ENCODE data around the gene DYRK1A.

Gene DYRK1A

DNA sequence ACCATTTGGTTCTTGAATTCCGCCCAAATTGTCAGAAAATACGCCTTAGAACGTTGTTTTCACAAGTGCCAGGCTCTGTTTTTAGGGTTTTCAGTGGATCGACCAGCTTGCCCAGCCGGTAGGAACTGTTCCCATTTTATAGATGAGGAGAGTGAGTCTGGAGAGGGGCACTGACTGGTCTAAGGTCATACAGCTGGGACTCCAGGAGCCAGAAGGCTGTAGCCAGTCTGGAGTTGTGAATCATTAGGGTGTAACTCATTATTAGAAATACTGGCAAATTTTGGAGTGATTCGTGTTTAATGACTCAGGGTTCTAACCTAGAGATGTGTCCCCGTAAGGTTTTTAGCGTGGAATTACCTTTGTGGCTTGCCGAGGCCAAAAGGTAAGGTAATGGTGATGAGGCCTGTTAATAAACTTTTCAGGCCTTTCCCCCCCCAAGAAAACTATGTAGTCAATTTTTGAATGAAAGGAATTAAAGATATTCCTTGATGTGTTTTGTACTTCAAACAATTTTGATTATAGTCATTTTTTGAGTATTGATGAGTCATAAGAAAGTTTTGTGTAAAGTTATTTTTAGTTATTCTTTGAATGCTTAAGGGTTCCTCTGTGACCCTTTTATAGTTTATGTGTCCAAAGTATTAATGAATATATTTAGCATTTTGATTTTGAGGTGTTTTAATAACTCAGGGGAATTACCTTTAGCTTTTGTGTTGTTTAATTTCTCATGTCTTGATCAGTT is 2.1 kb downstream of the DYRK1A start (continued):
- TF ChIP-seq KLF8 (tag by site-specific recombination; IDR thresholded peaks at IDR 0.05) (peak; percentile 52; the same call in 1 of the 2 replicates), HOXD13 (CRISPR knock-in tag; IDR thresholded peaks at IDR 0.05; ENCODE audit: borderline replicate concordance) (no peak), ZNF266 (tag by site-specific recombination; IDR thresholded peaks at IDR 0.05; ENCODE audit: low read depth) (no peak), ZNF114 (tag by site-specific recombination; IDR thresholded peaks at IDR 0.05) (no peak), ZNF76 (tag by site-specific recombination; IDR thresholded peaks at IDR 0.05; ENCODE audit: borderline replicate concordance, low read depth) (0 out of 2 replicates have a peak, but pooled peaks have one; percentile 26), ZNF626 (tag by site-specific recombination; IDR thresholded peaks at IDR 0.05) (no peak), ZNF391 (tag by site-specific recombination; IDR thresholded peaks at IDR 0.05; ENCODE audit: borderline replicate concordance, low read depth) (no peak), SCRT1 (tag by site-specific recombination; IDR thresholded peaks at IDR 0.05; ENCODE audit: borderline replicate concordance) (no peak), ZNF121 (tag by site-specific recombination; IDR thresholded peaks at IDR 0.05) (peak; percentile 76; the same call in 1 of the 2 replicates), ZNF174 (tag by site-specific recombination; IDR thresholded peaks at IDR 0.05) (no peak), ZFP37 (tag by site-specific recombination; IDR thresholded peaks at IDR 0.05) (0 out of 2 replicates have a peak, but pooled peaks have one; percentile 42), KLF9 (tag by site-specific recombination; IDR thresholded peaks at IDR 0.05; ENCODE audit: low read depth) (no peak), ZXDB (tag by site-specific recombination; IDR thresholded peaks at IDR 0.05) (peak; percentile 42; the same call in 1 of the 2 replicates), ZNF292 (tag by site-specific recombination; IDR thresholded peaks at IDR 0.05; ENCODE audit: borderline replicate concordance, low read depth) (no peak), ZNF239 (tag by site-specific recombination; IDR thresholded peaks at IDR 0.05) (no peak), ZNF561 (tag by site-specific recombination; IDR thresholded peaks at IDR 0.05; ENCODE audit: borderline replicate concordance) (no peak; the same call in 1 of the 2 replicates), ZNF324 (tag by site-specific recombination; IDR thresholded peaks at IDR 0.05) (no peak), ZFP41 (tag by site-specific recombination; IDR thresholded peaks at IDR 0.05; ENCODE audit: borderline replicate concordance) (no peak), ZNF24 (tag by site-specific recombination; IDR thresholded peaks at IDR 0.05) (no peak; the same call in 1 of the 2 replicates), ZSCAN30 (tag by site-specific recombination; IDR thresholded peaks at IDR 0.05) (no peak), ZNF169 (tag by site-specific recombination; IDR thresholded peaks at IDR 0.05) (no peak), ZNF514 (tag by site-specific recombination; IDR thresholded peaks at IDR 0.05) (no peak), FEZF1 (tag by site-specific recombination; IDR thresholded peaks at IDR 0.05) (no peak), ZNF501 (tag by site-specific recombination; IDR thresholded peaks at IDR 0.05) (no peak), BCL11A (tag by site-specific recombination; IDR thresholded peaks at IDR 0.05; ENCODE audit: low read depth) (no peak), ZNF473 (tag by site-specific recombination; IDR thresholded peaks at IDR 0.05) (no peak), ZNF133 (tag by site-specific recombination; IDR thresholded peaks at IDR 0.05) (no peak), ZNF302 (tag by site-specific recombination; IDR thresholded peaks at IDR 0.05; ENCODE audit: low read depth) (no peak), ZNF350 (tag by site-specific recombination; IDR thresholded peaks at IDR 0.05) (no peak), GFI1B (tag by site-specific recombination; IDR thresholded peaks at IDR 0.05) (no peak)
- TF ChIP-seq, protein P1, sequence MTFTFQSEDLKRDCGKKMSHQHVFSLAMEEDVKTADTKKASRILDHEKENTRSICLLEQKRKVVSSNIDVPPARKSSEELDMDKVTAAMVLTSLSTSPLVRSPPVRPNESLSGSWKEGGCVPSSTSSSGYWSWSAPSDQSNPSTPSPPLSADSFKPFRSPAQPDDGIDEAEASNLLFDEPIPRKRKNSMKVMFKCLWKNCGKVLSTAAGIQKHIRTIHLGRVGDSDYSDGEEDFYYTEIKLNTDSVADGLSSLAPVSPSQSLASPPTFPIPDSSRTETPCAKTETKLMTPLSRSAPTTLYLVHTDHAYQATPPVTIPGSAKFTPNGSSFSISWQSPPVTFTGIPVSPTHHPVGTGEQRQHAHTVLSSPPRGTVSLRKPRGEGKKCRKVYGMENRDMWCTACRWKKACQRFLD (tag by site-specific recombination; IDR thresholded peaks at IDR 0.05): no peak
- TF ChIP-seq, protein P2, sequence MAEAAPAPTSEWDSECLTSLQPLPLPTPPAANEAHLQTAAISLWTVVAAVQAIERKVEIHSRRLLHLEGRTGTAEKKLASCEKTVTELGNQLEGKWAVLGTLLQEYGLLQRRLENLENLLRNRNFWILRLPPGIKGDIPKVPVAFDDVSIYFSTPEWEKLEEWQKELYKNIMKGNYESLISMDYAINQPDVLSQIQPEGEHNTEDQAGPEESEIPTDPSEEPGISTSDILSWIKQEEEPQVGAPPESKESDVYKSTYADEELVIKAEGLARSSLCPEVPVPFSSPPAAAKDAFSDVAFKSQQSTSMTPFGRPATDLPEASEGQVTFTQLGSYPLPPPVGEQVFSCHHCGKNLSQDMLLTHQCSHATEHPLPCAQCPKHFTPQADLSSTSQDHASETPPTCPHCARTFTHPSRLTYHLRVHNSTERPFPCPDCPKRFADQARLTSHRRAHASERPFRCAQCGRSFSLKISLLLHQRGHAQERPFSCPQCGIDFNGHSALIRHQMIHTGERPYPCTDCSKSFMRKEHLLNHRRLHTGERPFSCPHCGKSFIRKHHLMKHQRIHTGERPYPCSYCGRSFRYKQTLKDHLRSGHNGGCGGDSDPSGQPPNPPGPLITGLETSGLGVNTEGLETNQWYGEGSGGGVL (tag by site-specific recombination; IDR thresholded peaks at IDR 0.05): no peak
- TF ChIP-seq, protein P3, sequence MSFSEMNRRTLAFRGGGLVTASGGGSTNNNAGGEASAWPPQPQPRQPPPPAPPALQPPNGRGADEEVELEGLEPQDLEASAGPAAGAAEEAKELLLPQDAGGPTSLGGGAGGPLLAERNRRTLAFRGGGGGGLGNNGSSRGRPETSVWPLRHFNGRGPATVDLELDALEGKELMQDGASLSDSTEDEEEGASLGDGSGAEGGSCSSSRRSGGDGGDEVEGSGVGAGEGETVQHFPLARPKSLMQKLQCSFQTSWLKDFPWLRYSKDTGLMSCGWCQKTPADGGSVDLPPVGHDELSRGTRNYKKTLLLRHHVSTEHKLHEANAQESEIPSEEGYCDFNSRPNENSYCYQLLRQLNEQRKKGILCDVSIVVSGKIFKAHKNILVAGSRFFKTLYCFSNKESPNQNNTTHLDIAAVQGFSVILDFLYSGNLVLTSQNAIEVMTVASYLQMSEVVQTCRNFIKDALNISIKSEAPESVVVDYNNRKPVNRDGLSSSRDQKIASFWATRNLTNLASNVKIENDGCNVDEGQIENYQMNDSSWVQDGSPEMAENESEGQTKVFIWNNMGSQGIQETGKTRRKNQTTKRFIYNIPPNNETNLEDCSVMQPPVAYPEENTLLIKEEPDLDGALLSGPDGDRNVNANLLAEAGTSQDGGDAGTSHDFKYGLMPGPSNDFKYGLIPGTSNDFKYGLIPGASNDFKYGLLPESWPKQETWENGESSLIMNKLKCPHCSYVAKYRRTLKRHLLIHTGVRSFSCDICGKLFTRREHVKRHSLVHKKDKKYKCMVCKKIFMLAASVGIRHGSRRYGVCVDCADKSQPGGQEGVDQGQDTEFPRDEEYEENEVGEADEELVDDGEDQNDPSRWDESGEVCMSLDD (tag by site-specific recombination; IDR thresholded peaks at IDR 0.05): 0 out of 2 replicates have a peak, but pooled peaks have one; percentile 7
- TF ChIP-seq, protein P4, sequence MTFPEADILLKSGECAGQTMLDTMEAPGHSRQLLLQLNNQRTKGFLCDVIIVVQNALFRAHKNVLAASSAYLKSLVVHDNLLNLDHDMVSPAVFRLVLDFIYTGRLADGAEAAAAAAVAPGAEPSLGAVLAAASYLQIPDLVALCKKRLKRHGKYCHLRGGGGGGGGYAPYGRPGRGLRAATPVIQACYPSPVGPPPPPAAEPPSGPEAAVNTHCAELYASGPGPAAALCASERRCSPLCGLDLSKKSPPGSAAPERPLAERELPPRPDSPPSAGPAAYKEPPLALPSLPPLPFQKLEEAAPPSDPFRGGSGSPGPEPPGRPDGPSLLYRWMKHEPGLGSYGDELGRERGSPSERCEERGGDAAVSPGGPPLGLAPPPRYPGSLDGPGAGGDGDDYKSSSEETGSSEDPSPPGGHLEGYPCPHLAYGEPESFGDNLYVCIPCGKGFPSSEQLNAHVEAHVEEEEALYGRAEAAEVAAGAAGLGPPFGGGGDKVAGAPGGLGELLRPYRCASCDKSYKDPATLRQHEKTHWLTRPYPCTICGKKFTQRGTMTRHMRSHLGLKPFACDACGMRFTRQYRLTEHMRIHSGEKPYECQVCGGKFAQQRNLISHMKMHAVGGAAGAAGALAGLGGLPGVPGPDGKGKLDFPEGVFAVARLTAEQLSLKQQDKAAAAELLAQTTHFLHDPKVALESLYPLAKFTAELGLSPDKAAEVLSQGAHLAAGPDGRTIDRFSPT (tag by site-specific recombination; IDR thresholded peaks at IDR 0.05): no peak

Measured in HEK293 (cell line).